ENCODE data around the gene RPL10. TPM values are rescaled to one million over a fixed set of nuclear protein-coding genes. Genes with fewer than 3 reads are reported as not detected.

The RPL10 gene
- total and polyA plus RNA-seq, 2 donors (not counting 3 experiments of a cell fraction or from before 2014, with no cell fraction given): 2,493 to 7,586 TPM

- dilution Hi-C loops (cut with MboI; ENCODE audit: extremely low pct_ligation_motif_present, low sequenced_read_pairs) (no loop called here), intact Hi-C loops (cut with micrococcal nuclease) (no loop called here)
- H3K36me3 ChIP-seq (ENCODE audit: control insufficient read depth in 2 of 2, extremely low read depth in 1 of 2, insufficient read depth in 2 of 2, low read length in 2 of 2): peaks cover 16 to 37% of the 10 kb centered on the region in 2 experiments
- BruUV-seq (replicated peaks): TSS peak; percentile 0
- H3K4me1 ChIP-seq (ENCODE audit: control insufficient read depth, extremely low read depth, insufficient read depth, low read length): peaks cover 21% of the 10 kb centered on the region
- H3K4me2 ChIP-seq (ENCODE audit: insufficient read depth, low read length): peak overlapping the region; percentile 64
- TF ChIP-seq EZH2 (IDR thresholded peaks at IDR 0.05; ENCODE audit: borderline replicate concordance, low read depth, low read length, severe bottlenecking) (no peak), GATA2 (IDR thresholded peaks at IDR 0.05; ENCODE audit: insufficient read depth, insufficient read length, low read depth, low read length) (no peak), POLR2A (IDR thresholded peaks at IDR 0.05; ENCODE audit: low read depth, low read length) (no peak), FOS (IDR thresholded peaks at IDR 0.05; ENCODE audit: borderline replicate concordance, insufficient read depth, low read length) (no peak), JUN (IDR thresholded peaks at IDR 0.05; ENCODE audit: borderline replicate concordance, insufficient read depth, insufficient read length, low read depth) (no peak), MAX (IDR thresholded peaks at IDR 0.05; ENCODE audit: insufficient read depth, insufficient read length) (no peak), POLR2AphosphoS5 (IDR thresholded peaks at IDR 0.05; ENCODE audit: insufficient read depth, low read depth, low read length) (no peak), MYC (IDR thresholded peaks at IDR 0.05; ENCODE audit: low read depth, low read length) (no peak)
- TF ChIP-seq, protein P1, sequence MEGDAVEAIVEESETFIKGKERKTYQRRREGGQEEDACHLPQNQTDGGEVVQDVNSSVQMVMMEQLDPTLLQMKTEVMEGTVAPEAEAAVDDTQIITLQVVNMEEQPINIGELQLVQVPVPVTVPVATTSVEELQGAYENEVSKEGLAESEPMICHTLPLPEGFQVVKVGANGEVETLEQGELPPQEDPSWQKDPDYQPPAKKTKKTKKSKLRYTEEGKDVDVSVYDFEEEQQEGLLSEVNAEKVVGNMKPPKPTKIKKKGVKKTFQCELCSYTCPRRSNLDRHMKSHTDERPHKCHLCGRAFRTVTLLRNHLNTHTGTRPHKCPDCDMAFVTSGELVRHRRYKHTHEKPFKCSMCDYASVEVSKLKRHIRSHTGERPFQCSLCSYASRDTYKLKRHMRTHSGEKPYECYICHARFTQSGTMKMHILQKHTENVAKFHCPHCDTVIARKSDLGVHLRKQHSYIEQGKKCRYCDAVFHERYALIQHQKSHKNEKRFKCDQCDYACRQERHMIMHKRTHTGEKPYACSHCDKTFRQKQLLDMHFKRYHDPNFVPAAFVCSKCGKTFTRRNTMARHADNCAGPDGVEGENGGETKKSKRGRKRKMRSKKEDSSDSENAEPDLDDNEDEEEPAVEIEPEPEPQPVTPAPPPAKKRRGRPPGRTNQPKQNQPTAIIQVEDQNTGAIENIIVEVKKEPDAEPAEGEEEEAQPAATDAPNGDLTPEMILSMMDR (IDR thresholded peaks at IDR 0.05; ENCODE audit: extremely low read depth in 1 of 2, insufficient read depth in 1 of 2, low read depth in 1 of 2, low read length in 2 of 2): no peak
- DNase-seq (ENCODE audit: low read depth, low spot score): no peak
- peak overlapping the region; percentile 79 for H3K27ac ChIP-seq (ENCODE audit: insufficient read depth, low read depth, low read length)
- no peak overlapping the region for H2AFZ ChIP-seq (ENCODE audit: low read depth, low read length)
- H3K9ac ChIP-seq (replicated peaks; ENCODE audit: extremely low read depth, insufficient read depth, low read length): peak overlapping the region; percentile 83
- H3K9me1 ChIP-seq (replicated peaks; ENCODE audit: control insufficient read depth, extremely low read depth, insufficient read depth, low read length): no peaks in the 10 kb centered on the region
- POLR2A ChIA-PET: no interaction called here
- CTCF ChIA-PET: no interaction called here
- no peaks in the 10 kb centered on the region for H3K27me3 ChIP-seq (ENCODE audit: control insufficient read depth in 2 of 2, insufficient read depth in 2 of 2, low read length in 2 of 2)
- H3K4me3 ChIP-seq (replicated peaks in 1 of 3; ENCODE audit: insufficient read depth in 1 of 3, low read depth in 1 of 3, low read length in 3 of 3): peak overlapping the region in 2 of 3 experiments; percentile 38 to 99
- FAIRE-seq: no peak
- H3K9me3 ChIP-seq (replicated peaks; ENCODE audit: control insufficient read depth, insufficient read depth, low read length): no peaks in the 10 kb centered on the region
- H3K79me2 ChIP-seq (ENCODE audit: control insufficient read depth, insufficient read depth, low read length): peaks cover 82% of the 10 kb centered on the region
- no peaks in the 10 kb centered on the region for H4K20me1 ChIP-seq (replicated peaks; ENCODE audit: control insufficient read depth, extremely low read depth, insufficient read depth, low read length)
Observed at GRCh38 chrX:154367474-154368308, 30.5 kb upstream of the RPL10 start.

All from endothelial cell of umbilical vein (primary cell).